DND-41 (cell line): ENCODE data around the gene NUP37.

Source experiments
- CTCF ChIP-seq: IDR thresholded peaks from 2 replicates; pipeline ENCODE4 v1.5.1; 2012; ENCODE audit warnings: borderline replicate concordance, low read length, moderate library complexity, mild to moderate bottlenecking; ENCODE audit not compliant: poor library complexity, severe bottlenecking; ENCODE audit errors: extremely low read depth
- EZH2 ChIP-seq: IDR thresholded peaks from 3 replicates; pipeline ENCODE4 v1.6.1; 2012; ENCODE audit warnings: borderline replicate concordance, low read depth, mild to moderate bottlenecking, moderate library complexity, low read length, inconsistent platforms; ENCODE audit not compliant: severe bottlenecking

- TF ChIP-seq CTCF (no peak), EZH2 (no peak)
Measured at GRCh38 chr12:102110782-102111181, 9.1 kb downstream of the NUP37 start.
